Memory B cell (primary cell): ENCODE data around the gene GP1BB.

Source experiments
- ATAC-seq: fragments of 150-1000 bp; cut with Tn5 transposase; 2 replicates; pipeline ENCODE4 v1.10.0; 2021; ENCODE audit warnings: low read depth, mild to moderate bottlenecking, moderate library complexity
- DNase-seq, 2 donors: peaks; one replicate each; pipeline ENCODE4 v3.0.0; 2022; ENCODE audit warnings: low spot score in 2 of 2
- H3K27ac Mint-ChIP-seq: one replicate; pipeline ENCODE4 v1.8.0; 2022; ENCODE audit warnings: mild to moderate bottlenecking, moderate library complexity, mixed read lengths
- H3K27me3 Mint-ChIP-seq: one replicate; pipeline ENCODE4 v1.8.0; 2022; ENCODE audit warnings: mixed read lengths
- H3K36me3 Mint-ChIP-seq: one replicate; pipeline ENCODE4 v1.8.0; 2022; ENCODE audit warnings: mild to moderate bottlenecking, mixed read lengths
- H3K4me1 Mint-ChIP-seq: one replicate; pipeline ENCODE4 v1.8.0; 2022; ENCODE audit warnings: mixed read lengths
- H3K4me3 Mint-ChIP-seq: one replicate; pipeline ENCODE4 v1.8.0; 2022; ENCODE audit warnings: mild to moderate bottlenecking, moderate library complexity, mixed read lengths
- H3K9me3 Mint-ChIP-seq: one replicate; pipeline ENCODE4 v1.8.0; 2022; ENCODE audit warnings: mixed read lengths

GP1BB gene

DNA sequence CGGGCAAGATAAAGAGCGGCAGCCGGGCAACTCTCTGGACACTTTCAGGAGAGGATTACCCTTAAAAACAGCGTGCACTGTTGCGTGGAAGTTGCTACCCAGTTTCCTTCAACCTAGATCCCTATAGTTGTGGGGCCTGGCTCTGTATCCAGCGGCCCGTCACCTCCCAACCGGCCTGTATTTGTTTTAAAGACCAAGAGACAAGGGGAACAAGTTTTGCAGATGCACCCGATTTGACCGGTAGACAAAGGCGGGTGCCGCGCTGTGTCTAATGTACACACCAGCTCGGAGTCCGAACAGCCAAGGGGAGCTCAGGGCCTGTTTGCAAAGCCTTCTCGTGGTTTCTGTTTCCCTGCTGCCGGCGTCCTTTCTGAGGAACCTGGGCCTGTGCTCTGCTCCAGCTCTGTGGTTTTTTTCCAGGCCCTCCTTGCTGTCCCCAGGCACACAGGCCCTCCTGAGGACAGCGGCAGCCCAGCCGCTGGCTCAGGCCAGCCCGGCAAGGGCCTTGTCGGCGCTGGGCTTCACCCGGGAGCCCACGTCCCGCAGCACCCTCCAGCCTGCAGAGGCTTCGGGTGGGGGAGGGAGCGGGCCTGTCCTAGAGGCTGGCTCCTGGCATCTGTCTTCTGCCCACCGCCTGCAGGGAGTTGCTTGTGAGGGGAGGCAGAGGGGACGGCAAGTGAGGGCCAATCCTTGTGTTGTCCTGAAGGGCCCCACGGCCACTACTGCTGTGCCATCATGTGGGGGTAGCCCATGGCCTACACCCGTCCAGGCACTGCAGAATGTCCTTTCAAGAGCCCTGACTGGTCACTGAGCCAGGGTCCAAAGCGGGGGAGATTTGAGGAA is 38.6 kb downstream of the GP1BB start:
- peaks cover 5% of the 10 kb centered on the region for H3K36me3 Mint-ChIP-seq
- peak overlapping the region; percentile 68 for H3K4me3 Mint-ChIP-seq
- H3K9me3 Mint-ChIP-seq: no peaks in the 10 kb centered on the region
- DNase-seq (no peak), ATAC-seq (no peak)
- H3K4me1 Mint-ChIP-seq: peaks cover 20% of the 10 kb centered on the region
- H3K27ac Mint-ChIP-seq: no peak overlapping the region
- peaks cover 33% of the 10 kb centered on the region for H3K27me3 Mint-ChIP-seq

DNA sequence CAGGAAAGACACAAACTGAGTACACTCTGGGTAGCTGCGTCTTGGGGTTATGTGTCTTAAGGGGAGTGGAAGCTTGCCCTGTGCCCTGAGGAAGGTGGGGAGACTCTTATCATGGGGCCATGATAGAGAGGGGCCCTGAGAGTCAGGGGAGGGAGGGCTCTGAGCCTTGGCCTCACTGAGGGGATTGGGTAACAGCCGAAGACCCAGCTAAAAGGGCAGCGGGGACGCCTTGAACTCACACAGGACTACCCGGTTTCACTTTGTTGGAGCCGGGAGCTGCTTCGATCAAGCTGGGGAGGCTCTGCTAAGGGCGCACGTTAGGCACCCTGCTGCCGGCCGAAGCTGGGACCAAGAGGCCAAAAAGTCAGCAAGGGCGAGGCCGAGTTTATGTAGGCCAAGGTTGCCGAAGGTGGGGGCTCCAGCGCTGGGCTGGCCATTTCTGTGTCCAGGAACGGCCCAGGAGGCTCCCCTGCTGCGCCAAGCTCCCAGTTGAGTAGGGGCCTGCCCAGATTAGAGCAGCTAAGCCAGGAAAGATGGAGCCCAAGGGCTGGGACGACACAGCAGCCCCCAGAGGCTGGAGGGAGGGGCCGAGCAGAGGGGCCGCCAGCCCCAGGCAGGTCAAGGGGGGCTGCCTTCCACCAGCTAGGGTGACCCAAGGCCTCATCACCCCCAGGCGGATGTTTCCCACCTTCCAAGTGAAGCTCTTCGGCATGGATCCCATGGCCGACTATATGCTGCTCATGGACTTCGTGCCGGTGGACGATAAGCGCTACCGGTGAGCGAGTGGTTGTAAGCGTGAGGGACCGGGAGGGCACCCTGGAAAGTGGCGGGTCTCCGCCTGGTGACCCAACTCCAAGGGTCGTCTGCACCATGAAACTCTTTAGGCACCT is 39.5 kb downstream of the GP1BB start:
- H3K9me3 Mint-ChIP-seq: no peaks in the 10 kb centered on the region
- H3K27me3 Mint-ChIP-seq: peaks cover 32% of the 10 kb centered on the region
- peaks cover 19% of the 10 kb centered on the region for H3K4me1 Mint-ChIP-seq
- H3K36me3 Mint-ChIP-seq: peaks cover 5% of the 10 kb centered on the region
- H3K4me3 Mint-ChIP-seq: no peak overlapping the region
- ATAC-seq: no peak
- H3K27ac Mint-ChIP-seq: no peak overlapping the region
- DNase-seq: no peak

DNA sequence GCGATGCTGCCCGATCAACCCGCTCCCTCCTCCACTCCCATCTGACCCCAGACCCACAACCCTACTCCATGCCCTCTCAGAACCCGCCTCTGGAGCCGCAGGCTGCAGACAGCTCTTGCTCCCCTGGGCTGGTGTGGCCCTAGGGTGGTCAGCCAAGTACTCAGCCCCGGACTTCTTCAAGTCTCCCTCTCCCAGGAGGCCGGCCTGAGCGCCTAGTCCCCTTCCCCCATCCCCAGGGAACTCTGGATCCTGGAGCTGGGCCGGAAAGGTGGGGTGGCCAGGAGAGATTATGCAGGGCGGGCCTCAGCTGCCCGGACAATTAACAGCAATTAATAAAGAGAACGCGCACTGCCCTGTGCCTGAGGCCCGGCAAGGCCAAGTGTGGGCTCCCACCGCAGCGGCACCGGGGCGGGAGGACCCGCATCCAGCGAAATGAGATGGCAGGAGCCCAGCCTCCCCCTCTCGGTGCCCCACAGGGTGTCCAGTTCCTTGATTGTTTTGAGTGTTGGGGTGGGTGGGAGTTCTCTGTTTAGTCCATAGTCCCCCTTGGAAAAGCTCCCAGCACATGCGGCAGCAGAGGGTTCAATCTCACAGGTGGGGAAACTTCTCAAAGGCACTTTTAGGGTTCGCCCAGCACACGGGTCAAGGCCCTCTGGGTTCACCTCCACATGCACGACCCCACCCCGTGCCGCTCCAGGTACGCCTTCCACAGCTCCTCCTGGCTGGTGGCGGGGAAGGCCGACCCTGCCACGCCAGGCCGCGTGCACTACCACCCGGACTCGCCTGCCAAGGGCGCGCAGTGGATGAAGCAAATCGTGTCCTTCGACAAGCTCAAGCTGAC is 40.3 kb downstream of the GP1BB start:
- peaks cover 33% of the 10 kb centered on the region for H3K27me3 Mint-ChIP-seq

GRCh38 chr22:19764299-19764593 is 40.9 kb downstream of the GP1BB start:
- DNase-seq: no peak
- ATAC-seq: no peak
- Mint-ChIP-seq H3K4me1 (peaks cover 19% of the 10 kb centered on the region), H3K27ac (no peak overlapping the region), H3K9me3 (no peaks in the 10 kb centered on the region), H3K36me3 (peaks cover 5% of the 10 kb centered on the region), H3K4me3 (no peak overlapping the region), H3K27me3 (peaks cover 33% of the 10 kb centered on the region)

More for the DNA sequence above, 40.3 kb downstream of the GP1BB start:
- Mint-ChIP-seq H3K36me3 (peaks cover 5% of the 10 kb centered on the region), H3K4me3 (no peak overlapping the region), H3K9me3 (no peaks in the 10 kb centered on the region), H3K27ac (no peak overlapping the region), H3K4me1 (peaks cover 19% of the 10 kb centered on the region)
- ATAC-seq: no peak
- no peak for DNase-seq

- Mint-ChIP-seq H3K27me3 (peaks cover 33% of the 10 kb centered on the region), H3K4me1 (peaks cover 15% of the 10 kb centered on the region), H3K27ac (no peak overlapping the region), H3K9me3 (no peaks in the 10 kb centered on the region), H3K4me3 (peak overlapping the region; percentile 0), H3K36me3 (peaks cover 4% of the 10 kb centered on the region)
- no peak for DNase-seq
- ATAC-seq: no peak
Measured at GRCh38 chr22:19764636-19765476, 41.5 kb downstream of the GP1BB start.

GRCh38 chr22:19765477-19766239 is 42.3 kb downstream of the GP1BB start:
- no peak for ATAC-seq
- Mint-ChIP-seq H3K27me3 (peaks cover 35% of the 10 kb centered on the region), H3K4me3 (peak overlapping the region; percentile 24), H3K27ac (no peak overlapping the region), H3K4me1 (peaks cover 10% of the 10 kb centered on the region), H3K36me3 (no peaks in the 10 kb centered on the region), H3K9me3 (no peaks in the 10 kb centered on the region)
- no peak for DNase-seq

- Mint-ChIP-seq H3K27ac (no peak overlapping the region), H3K4me1 (peaks cover 10% of the 10 kb centered on the region), H3K36me3 (no peaks in the 10 kb centered on the region), H3K27me3 (peaks cover 36% of the 10 kb centered on the region), H3K4me3 (no peak overlapping the region), H3K9me3 (no peaks in the 10 kb centered on the region)
- DNase-seq (no peak), ATAC-seq (no peak)
Measured at GRCh38 chr22:19766240-19766510, 42.8 kb downstream of the GP1BB start.

DNA sequence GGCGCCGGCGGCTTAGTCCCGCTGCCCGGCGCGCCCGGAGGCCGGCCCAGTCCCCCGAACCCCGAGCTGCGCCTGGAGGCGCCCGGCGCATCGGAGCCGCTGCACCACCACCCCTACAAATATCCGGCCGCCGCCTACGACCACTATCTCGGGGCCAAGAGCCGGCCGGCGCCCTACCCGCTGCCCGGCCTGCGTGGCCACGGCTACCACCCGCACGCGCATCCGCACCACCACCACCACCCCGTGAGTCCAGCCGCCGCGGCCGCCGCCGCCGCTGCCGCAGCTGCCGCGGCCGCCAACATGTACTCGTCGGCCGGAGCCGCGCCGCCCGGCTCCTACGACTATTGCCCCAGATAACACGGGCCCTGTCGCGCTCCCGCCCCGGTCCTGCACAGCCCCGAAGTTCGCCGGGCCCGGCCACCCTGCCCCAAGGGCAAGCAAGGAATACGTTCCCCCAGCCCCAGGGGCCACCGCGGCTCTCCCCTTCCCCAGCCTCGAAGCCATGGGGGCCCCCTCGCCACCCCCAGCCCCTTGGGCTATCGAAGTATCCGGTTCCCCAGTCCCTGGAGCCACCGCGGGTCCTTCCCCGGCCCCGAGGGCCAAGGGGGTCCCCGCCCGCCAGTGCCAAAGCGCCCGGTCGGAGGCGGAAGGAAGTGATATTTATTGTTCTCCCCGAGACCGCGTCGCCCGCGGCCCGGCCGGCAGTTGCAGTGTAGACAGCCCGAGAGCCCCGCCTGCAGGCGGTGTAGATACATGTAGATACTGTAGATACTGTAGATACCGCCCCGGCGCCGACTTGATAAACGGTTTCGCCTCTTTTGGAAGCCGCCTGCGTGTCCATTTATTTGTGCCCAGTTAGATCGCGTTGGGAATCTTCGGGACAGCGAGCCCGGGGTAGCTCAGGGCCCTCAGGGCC is 43.4 kb downstream of the GP1BB start:
- H3K4me3 Mint-ChIP-seq: peak overlapping the region; percentile 49
- H3K4me1 Mint-ChIP-seq: peaks cover 11% of the 10 kb centered on the region
- DNase-seq (peak in 1 of 2 donors; percentile 36), ATAC-seq (peak; percentile 77)
- H3K27ac Mint-ChIP-seq: peak overlapping the region; percentile 73
- H3K36me3 Mint-ChIP-seq: no peaks in the 10 kb centered on the region
- H3K9me3 Mint-ChIP-seq: no peaks in the 10 kb centered on the region
- H3K27me3 Mint-ChIP-seq: peaks cover 34% of the 10 kb centered on the region

GRCh38 chr22:19767427-19768341 is 44.3 kb downstream of the GP1BB start:
- DNase-seq (no peak), ATAC-seq (peak; percentile 14)
- no peaks in the 10 kb centered on the region for H3K36me3 Mint-ChIP-seq
- peaks cover 13% of the 10 kb centered on the region for H3K4me1 Mint-ChIP-seq
- peak overlapping the region; percentile 32 for H3K4me3 Mint-ChIP-seq
- peak overlapping the region; percentile 73 for H3K27ac Mint-ChIP-seq
- no peaks in the 10 kb centered on the region for H3K9me3 Mint-ChIP-seq
- H3K27me3 Mint-ChIP-seq: peaks cover 34% of the 10 kb centered on the region

DNA sequence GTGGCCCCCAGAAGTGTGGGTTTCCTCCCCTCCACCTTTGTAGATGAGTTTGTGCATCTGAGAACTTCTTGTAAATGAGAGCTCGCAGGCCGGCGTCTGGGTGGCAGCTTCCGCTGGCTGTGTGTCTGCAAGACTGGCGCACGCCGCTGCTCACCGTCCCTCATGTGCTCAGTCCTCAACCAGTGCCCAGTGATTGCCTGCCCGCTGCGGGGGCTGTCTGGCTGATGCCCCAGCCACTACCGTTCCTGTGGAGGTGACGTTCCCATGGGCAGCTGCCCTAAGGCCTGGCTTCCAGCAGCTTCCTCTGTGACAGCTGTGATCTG is 46.0 kb downstream of the GP1BB start:
- Mint-ChIP-seq H3K27ac (no peak overlapping the region), H3K36me3 (no peaks in the 10 kb centered on the region), H3K4me3 (no peak overlapping the region), H3K4me1 (peaks cover 24% of the 10 kb centered on the region), H3K27me3 (peaks cover 39% of the 10 kb centered on the region), H3K9me3 (no peaks in the 10 kb centered on the region)
- ATAC-seq: no peak
- DNase-seq: no peak

DNA sequence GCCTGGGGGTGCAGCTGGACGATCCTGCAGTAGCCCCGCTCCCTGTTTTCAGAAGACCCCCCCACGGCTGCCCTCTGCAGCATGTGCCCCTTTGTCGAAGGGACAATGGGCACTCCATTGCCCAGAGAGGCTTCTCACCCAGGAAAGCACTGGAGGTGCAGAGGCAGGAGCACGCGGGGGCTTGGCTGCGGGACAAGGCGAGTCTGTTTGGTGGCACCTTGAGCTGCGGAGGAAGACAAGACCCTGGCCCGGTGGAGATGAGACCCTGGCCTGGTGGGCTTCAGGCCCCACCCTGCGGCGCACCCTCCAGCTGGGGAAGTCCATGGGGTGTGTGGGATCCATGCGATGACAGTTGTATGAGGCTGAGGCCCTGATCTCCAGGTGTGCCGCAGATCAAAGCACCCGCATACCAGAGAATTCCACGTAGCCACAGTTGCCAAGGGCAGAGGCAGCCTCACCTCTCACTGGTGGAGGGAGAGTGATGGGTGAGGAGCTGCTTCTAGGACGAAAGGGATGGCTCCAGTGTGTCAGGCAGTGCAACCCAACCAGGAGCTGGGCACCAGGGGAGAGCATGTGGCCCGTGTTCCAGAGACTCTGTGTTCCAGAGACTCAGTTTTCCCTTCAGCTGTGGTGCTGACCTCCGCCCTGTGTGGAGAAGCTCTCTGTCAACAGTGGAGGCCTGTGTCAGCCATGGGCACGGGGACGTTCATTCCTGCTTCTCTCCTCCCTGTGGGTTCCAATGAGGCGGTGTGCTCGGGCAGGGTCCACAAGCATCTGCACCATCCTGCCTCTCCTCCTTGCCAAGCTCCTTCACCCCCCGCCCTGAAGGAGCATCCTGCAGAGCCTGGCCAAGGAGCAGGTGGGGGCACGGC is 47.2 kb downstream of the GP1BB start:
- no peaks in the 10 kb centered on the region for H3K9me3 Mint-ChIP-seq
- H3K27me3 Mint-ChIP-seq: peaks cover 37% of the 10 kb centered on the region
- no peak for ATAC-seq
- H3K36me3 Mint-ChIP-seq: no peaks in the 10 kb centered on the region
- H3K4me3 Mint-ChIP-seq: no peak overlapping the region
- DNase-seq: no peak
- H3K27ac Mint-ChIP-seq: no peak overlapping the region
- H3K4me1 Mint-ChIP-seq: peaks cover 25% of the 10 kb centered on the region
